ENCODE measurements around the gene CSF1.
"Not testable (repeated sequence)": the region's sequence is repeated elsewhere in the genome, so short reads cannot be mapped to it uniquely, and the experiment has no call there.

CSF1 gene

DNA sequence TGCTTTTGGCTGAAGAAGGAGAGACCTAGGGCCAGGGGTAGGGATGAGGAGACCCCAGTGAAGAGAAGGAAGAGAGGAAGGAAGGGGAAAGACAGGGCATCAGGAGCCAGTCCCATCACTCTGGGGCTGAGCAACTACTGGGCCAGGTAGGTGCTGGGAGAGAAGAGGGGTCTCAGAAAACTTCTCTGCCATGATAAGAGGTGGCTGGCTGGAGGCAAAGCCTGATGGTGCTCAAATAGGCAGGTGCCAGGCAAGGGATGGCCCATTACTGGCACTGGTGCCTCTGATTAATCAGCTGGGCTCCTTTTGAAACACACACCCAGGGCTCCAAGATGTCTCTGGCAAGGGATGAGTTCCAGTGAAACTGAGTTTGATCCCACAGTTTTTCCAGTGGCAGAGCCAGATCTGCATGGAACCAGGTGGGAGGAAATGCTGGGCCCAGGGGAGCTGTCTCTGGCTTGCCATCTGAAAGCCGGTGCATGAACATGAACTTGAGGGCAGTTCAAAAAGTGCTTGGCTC, 2.8 kb downstream of the CSF1 start:
- no peak for DNase-seq (ENCODE audit: low read depth)
- H3K4me3 ChIP-seq (ENCODE audit: low read depth, low read length) = no peak overlapping the region
- TF ChIP-seq, protein P1, sequence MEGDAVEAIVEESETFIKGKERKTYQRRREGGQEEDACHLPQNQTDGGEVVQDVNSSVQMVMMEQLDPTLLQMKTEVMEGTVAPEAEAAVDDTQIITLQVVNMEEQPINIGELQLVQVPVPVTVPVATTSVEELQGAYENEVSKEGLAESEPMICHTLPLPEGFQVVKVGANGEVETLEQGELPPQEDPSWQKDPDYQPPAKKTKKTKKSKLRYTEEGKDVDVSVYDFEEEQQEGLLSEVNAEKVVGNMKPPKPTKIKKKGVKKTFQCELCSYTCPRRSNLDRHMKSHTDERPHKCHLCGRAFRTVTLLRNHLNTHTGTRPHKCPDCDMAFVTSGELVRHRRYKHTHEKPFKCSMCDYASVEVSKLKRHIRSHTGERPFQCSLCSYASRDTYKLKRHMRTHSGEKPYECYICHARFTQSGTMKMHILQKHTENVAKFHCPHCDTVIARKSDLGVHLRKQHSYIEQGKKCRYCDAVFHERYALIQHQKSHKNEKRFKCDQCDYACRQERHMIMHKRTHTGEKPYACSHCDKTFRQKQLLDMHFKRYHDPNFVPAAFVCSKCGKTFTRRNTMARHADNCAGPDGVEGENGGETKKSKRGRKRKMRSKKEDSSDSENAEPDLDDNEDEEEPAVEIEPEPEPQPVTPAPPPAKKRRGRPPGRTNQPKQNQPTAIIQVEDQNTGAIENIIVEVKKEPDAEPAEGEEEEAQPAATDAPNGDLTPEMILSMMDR (IDR thresholded peaks at IDR 0.05; ENCODE audit: insufficient read depth, low read depth, low read length, missing control alignments) = no peak

DNA sequence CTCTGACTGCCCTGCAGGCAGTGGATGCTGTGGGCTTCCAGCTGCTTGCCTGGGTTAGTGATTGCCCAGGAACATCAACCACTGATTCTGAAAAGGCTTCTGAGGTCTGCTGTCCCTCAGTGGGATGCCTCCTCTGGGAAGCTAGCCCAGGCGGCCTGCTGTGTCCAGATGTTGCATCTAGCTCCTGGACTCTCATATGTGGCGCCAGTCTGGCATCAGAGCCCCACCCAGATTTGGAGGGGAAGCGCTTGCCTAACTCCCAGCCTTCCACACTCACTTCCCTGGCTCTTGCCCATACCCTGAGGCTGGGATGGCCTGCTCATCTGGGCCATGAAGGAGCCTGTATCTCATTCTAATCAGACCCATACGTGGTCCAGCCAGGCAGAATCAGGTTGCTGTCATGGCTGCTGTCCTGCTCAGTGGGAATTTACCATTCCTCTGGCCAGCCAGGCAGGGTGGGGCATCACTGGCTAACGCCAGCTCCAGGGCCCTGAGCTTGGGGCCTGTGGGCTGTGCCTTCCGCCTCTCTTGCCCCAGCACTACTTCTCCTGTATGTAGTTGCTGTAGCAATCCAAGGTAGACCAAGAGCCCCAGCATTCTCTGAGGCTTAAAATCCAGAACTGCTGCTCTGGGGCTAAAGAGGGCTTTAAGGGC, 4.1 kb downstream of the CSF1 start:
- TF ChIP-seq, protein P1 (IDR thresholded peaks at IDR 0.05; ENCODE audit: insufficient read depth, low read depth, low read length, missing control alignments) = no peak
- no peak for DNase-seq (ENCODE audit: low read depth)
- H3K4me3 ChIP-seq (ENCODE audit: low read depth, low read length) = no peak overlapping the region

DNA sequence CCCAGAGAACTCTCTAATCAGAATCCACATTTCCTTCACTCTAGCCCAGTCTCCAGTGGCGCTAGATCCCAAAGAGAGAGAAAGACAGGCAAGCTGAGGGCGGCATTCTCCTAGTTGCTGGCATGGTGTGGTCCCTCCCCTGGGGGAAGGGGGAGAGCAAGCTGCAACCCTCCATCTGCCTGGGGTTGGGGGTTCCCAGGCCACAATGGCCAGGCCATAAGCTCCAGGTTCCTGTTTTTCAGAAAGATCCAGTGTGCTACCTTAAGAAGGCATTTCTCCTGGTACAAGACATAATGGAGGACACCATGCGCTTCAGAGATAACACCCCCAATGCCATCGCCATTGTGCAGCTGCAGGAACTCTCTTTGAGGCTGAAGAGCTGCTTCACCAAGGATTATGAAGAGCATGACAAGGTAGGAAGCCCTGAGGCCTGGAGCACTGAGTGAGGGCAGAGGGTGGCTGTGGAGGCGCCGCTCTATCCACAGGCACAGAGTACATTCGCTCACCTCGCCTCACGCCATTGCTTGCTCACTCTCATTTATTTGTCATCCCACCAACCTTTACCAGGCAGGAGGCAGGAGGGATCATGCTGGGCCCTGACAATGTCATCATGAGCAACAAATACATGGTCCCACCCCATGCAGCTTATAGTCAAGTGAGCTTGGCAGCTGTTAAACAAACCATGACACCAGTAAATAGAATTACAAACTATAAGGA, 6.6 kb downstream of the CSF1 start:
- TF ChIP-seq, protein P1 (IDR thresholded peaks at IDR 0.05; ENCODE audit: insufficient read depth, low read depth, low read length, missing control alignments) = no peak
- no peak for DNase-seq (ENCODE audit: low read depth)
- H3K4me3 ChIP-seq (ENCODE audit: low read depth, low read length) = no peak overlapping the region

DNA sequence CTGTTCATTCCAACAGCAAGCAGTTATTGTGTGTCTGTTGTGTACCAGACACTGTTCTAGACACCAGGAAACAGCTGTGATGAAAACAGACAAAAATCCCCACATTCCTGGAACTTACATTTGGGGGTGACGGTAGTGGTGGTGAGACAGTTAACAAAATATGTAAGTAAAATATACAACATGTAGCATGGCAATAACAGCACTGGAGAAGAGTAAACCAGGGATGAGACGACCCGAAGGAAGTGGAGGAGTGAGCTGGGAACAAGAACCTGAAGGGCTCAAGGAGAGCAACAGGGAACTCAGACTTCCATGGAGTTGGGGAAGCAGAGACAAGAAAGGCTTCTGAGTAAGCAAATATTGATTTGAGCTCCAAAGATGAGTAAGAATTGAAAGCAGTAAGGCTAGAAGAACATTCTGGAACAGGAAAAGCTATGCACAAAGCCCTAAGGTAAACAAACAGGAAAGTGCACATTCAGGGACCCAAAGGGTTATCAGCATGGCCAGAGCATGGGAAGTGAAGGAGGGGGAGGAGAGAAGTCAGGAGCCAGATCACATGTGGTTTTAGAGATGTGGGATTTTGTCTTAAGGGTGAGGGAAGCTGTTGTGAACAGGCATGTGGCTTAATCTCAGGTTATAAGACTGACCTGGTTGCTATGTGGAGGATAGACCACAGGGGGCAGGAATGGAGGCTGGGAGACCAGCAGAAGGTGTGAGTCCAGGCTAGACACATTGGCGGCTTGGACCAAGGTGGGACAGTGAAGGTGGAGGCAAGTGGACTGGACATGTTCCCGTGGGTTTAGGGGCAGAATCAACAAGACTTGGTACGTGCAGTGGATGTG, 7.3 kb downstream of the CSF1 start:
- TF ChIP-seq, protein P1 (IDR thresholded peaks at IDR 0.05; ENCODE audit: insufficient read depth, low read depth, low read length, missing control alignments) = peak; percentile 3
- peak; percentile 26 for DNase-seq (ENCODE audit: low read depth)
- no peak overlapping the region for H3K4me3 ChIP-seq (ENCODE audit: low read depth, low read length)

DNA sequence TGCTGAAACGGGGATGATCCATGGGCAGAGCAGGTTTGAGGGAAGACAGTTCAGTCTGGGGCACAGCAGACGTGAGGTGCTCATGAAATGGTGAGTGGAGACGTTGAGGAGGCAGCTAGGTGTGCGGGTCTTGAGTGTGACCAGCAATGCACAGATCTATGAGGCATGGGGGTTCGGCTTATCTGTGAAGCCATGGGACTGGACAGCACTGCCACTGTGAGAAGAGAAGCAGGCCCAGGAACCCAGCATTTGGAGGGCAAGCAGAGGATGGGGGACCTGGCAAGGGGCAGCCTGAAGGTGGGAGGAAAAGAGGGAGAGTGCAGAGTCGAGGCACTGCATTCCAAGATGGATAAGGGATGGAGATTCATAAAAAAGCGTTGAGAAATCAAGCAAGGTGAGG, 8.0 kb downstream of the CSF1 start:
- H3K4me3 ChIP-seq (ENCODE audit: low read depth, low read length) = no peak overlapping the region
- DNase-seq (ENCODE audit: low read depth) = no peak
- TF ChIP-seq, protein P1 (IDR thresholded peaks at IDR 0.05; ENCODE audit: insufficient read depth, low read depth, low read length, missing control alignments) = no peak

DNA sequence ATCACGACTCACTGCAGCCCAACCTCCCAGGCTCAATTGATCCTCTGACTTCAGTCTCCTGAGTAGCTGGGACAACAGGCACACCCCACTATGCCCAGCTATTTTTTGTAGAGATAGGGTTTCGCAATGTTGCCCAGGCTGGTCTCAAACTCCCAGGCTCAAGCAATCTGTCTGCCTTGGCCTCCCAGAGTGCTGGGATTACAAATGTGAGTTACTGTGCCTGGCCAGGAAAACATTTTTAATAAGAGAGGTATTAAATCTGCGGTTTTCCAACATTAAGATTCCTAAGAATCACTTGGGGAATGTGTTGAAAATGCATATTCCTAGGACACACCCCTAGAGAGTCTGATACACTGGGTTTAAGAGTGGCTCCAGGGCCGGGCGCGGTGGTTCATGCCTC, 8.7 kb downstream of the CSF1 start:
- TF ChIP-seq, protein P1 (IDR thresholded peaks at IDR 0.05; ENCODE audit: insufficient read depth, low read depth, low read length, missing control alignments) = no peak
- no peak overlapping the region for H3K4me3 ChIP-seq (ENCODE audit: low read depth, low read length)
- DNase-seq (ENCODE audit: low read depth) = no peak

DNA sequence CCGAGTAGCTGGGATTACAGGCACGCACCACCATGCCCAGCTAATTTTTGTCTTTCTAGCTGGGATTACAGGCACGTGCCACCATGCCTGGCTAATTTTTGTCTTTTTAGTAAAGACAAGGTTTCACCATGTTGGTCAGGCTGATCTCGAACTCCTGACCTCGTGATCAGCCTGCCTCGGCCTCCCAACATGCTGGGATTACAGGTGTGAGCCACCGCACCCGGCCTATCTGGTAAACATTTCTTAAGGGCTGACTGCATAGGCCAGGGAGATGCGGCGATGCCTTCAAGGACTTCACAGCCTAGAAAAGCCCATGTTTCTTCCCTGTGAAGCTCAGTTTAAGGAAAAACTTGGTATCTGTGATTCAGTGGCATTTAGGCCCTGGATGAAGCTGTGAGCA, 9.7 kb downstream of the CSF1 start:
- not testable (repeated sequence) for DNase-seq (ENCODE audit: low read depth); H3K4me3 ChIP-seq (ENCODE audit: low read depth, low read length)

Data from GM12865 (cell line).